ENCODE data around the gene FAM149A.
A peak's percentile ranks its signal among the peaks of the same experiment; 100 is the strongest.

FAM149A gene

GRCh38 chr4:186166852-186167512 is 62.5 kb downstream of the FAM149A start:
- DNase-seq: no peak

GRCh38 chr4:186167605-186168004 is 63.1 kb downstream of the FAM149A start:
- no peak for DNase-seq

GRCh38 chr4:186168750-186169149 is 64.2 kb downstream of the FAM149A start:
- no peak for DNase-seq

GRCh38 chr4:186169333-186169944 is 64.9 kb downstream of the FAM149A start:
- DNase-seq: no peak

GRCh38 chr4:186169945-186170802 is 65.7 kb downstream of the FAM149A start:
- no peak for DNase-seq

- DNase-seq: no peak
Measured at GRCh38 chr4:186170966-186171365, 66.5 kb downstream of the FAM149A start.

- no peak for DNase-seq
Measured at GRCh38 chr4:186172546-186172945, 68.0 kb downstream of the FAM149A start.

- no peak for DNase-seq
Measured at GRCh38 chr4:186188107-186188506, 83.6 kb downstream of the FAM149A start.

GRCh38 chr4:186189656-186190055 is 85.2 kb downstream of the FAM149A start:
- no peak for DNase-seq

GRCh38 chr4:186190581-186191199 is 86.2 kb downstream of the FAM149A start:
- DNase-seq: peak; percentile 49

GRCh38 chr4:186191200-186192065 is 86.9 kb downstream of the FAM149A start, which contains the start of gene CYP4V2:
Gene CYP4V2, plus strand, starts transcription at chr4:186191567. Its CDS starts 257 bp downstream, at chr4:186191824.
- peak; percentile 88 for DNase-seq

GRCh38 chr4:186192066-186192612 is 87.6 kb downstream of the FAM149A start:
- DNase-seq: no peak

GRCh38 chr4:186193851-186194250 is 89.3 kb downstream of the FAM149A start:
- DNase-seq: no peak

- DNase-seq: no peak
Measured at GRCh38 chr4:186196063-186196462, 91.6 kb downstream of the FAM149A start.

- no peak for DNase-seq
Measured at GRCh38 chr4:186200516-186200915, 96.0 kb downstream of the FAM149A start.

- DNase-seq: no peak
Measured at GRCh38 chr4:186201010-186201409, 96.5 kb downstream of the FAM149A start.

- DNase-seq: peak; percentile 66
Measured at GRCh38 chr4:186201535-186202230, 97.2 kb downstream of the FAM149A start.

- DNase-seq: no peak
Measured at GRCh38 chr4:186202490-186203140, 98.1 kb downstream of the FAM149A start.

- DNase-seq: no peak
Measured at GRCh38 chr4:186203406-186203805, 98.9 kb downstream of the FAM149A start.

- peak; percentile 46 for DNase-seq
Measured at GRCh38 chr4:186204103-186204559, 99.6 kb downstream of the FAM149A start.

GRCh38 chr4:186204686-186205085 is 100.2 kb downstream of the FAM149A start:
- no peak for DNase-seq
